A549 (cell line): Measurements from ENCODE around the gene NMT1. TPM values are rescaled to one million over a fixed set of nuclear protein-coding genes. Genes with fewer than 3 reads are reported as not detected.
A peak's percentile ranks its signal among the peaks of the same experiment; 100 is the strongest.

Experiments used
- ATAC-seq, 2 experiments: fragments of 200-7000 bp in 1 of 2; fragments of >200 bp in 1 of 2; cut with Nextera tagmentation in 1 of 2; cut with Tn5 transposase in 1 of 2; 3 replicates each; pipeline versions ENCODE4 v1.8.0 to v1.9.1; 2018 to 2020; ENCODE audit warnings: mild to moderate bottlenecking in 1 of 2, moderate library complexity in 1 of 2
- CTCF ChIA-PET: fragments of 300-600 bp; sonication (Branson Sonifier 250); formaldehyde crosslinking; extraction: SDS; loops from one replicate; lab custom pipeline; 2021; ENCODE audit warnings: antibody characterized with exemption, inconsistent platforms; lab: Yijun Ruan, JAX
- POLR2A ChIA-PET: fragments of 350-600 bp; formaldehyde crosslinking; extraction: SDS; loops from one replicate; lab custom pipeline; 2021; ENCODE audit warnings: antibody characterized with exemption, inconsistent platforms; lab: Yijun Ruan, JAX
- DNase-seq, 2 experiments: peaks; one replicate each; pipeline versions ENCODE4 v3.0.0 to v3.0.0-alpha.2; 2011 to 2016; ENCODE audit warnings: low read depth in 1 of 2, low spot score in 1 of 2
- FAIRE-seq: peaks from 2 replicates; lab custom pipeline; 2011; peaks lifted over from hg19 to GRCh38; lab: Jason Lieb, UNC
- H3K27ac ChIP-seq, 2 experiments: fragments of >200 bp; sonication (Bioruptor Twin); formaldehyde crosslinking; 3 replicates each; pipeline ENCODE4 v1.5.1; 2016 to 2017
- H3K4me1 ChIP-seq: fragments of >200 bp; sonication (Bioruptor Twin); formaldehyde crosslinking; 3 replicates; pipeline ENCODE4 v1.6.1; 2016
- H3K4me2 ChIP-seq: fragments of >200 bp; sonication (Bioruptor Twin); formaldehyde crosslinking; 3 replicates; pipeline ENCODE4 v1.6.1; 2016
- H3K4me3 ChIP-seq: fragments of >200 bp; sonication (Bioruptor Twin); formaldehyde crosslinking; 3 replicates; pipeline ENCODE4 v1.5.1; 2016
- H3K9me3 ChIP-seq: fragments of >200 bp; sonication (Bioruptor Twin); formaldehyde crosslinking; 3 replicates; pipeline ENCODE4 v1.6.1; 2016
- ATOH8 ChIP-seq: fragments of 250-450 bp; sonication (Bioruptor Pico); IDR thresholded peaks from 2 replicates; pipeline ENCODE4 v1.5.0; 2020; ENCODE audit warnings: low read depth, mild to moderate bottlenecking, moderate library complexity
- BCL3 ChIP-seq: fragments of >200 bp; sonication (Bioruptor Twin); formaldehyde crosslinking; IDR thresholded peaks from 3 replicates; pipeline ENCODE4 v1.6.1; 2016
- BHLHE40 ChIP-seq: IDR thresholded peaks from 2 replicates; pipeline ENCODE4 v1.6.1; 2012; ENCODE audit warnings: low read depth, low read length, inconsistent platforms
- CBX8 ChIP-seq: fragments of 200-600 bp; sonication (generic); IDR thresholded peaks from 2 replicates; pipeline ENCODE4 v1.6.1; 2016
- CEBPB ChIP-seq, 2 experiments: fragments of >200 bp in 1 of 2; sonication (Bioruptor Twin) in 1 of 2; formaldehyde crosslinking in 1 of 2; IDR thresholded peaks; 2 replicates each; pipeline ENCODE4 v1.6.1; 2012 to 2016
- CHD2 ChIP-seq: fragments of 150-350 bp; IDR thresholded peaks from 2 replicates; pipeline ENCODE4 v1.6.1; 2014; ENCODE audit warnings: low read length; ENCODE audit not compliant: partially characterized antibody
- E2F6 ChIP-seq: IDR thresholded peaks from 2 replicates; pipeline ENCODE4 v1.6.1; 2012; ENCODE audit warnings: low read depth, borderline replicate concordance
- EHF ChIP-seq: fragments of 250-450 bp; sonication (Bioruptor Pico); IDR thresholded peaks from 2 replicates; pipeline ENCODE4 v1.5.0; 2020; ENCODE audit warnings: mild to moderate bottlenecking
- EHMT2 ChIP-seq: fragments of 200-600 bp; sonication (generic); IDR thresholded peaks from 2 replicates; pipeline ENCODE4 v1.6.1; 2016; ENCODE audit warnings: antibody characterized with exemption, low read depth, mild to moderate bottlenecking, moderate library complexity
- FOSB ChIP-seq: fragments of 250-450 bp; sonication (Bioruptor Pico); IDR thresholded peaks from 2 replicates; pipeline ENCODE4 v1.5.0; 2020; ENCODE audit warnings: mild to moderate bottlenecking, moderate library complexity
- FOSL2 ChIP-seq, 2 experiments: fragments of 450-650 bp in 1 of 2; fragments of >200 bp in 1 of 2; sonication (Bioruptor Twin) in 1 of 2; formaldehyde crosslinking; IDR thresholded peaks; 2 replicates each; pipeline versions ENCODE4 v1.5.0 to v1.6.1; 2016 to 2020; ENCODE audit warnings: mild to moderate bottlenecking in 1 of 2, moderate library complexity in 1 of 2
- FOXS1 ChIP-seq: fragments of 250-450 bp; sonication (Bioruptor Pico); IDR thresholded peaks from 2 replicates; pipeline ENCODE4 v1.5.0; 2020; ENCODE audit warnings: mild to moderate bottlenecking, moderate library complexity
- GATA3 ChIP-seq: IDR thresholded peaks from 2 replicates; pipeline ENCODE4 v1.6.1; 2012; ENCODE audit warnings: borderline replicate concordance
- HDAC2 ChIP-seq: fragments of 200-600 bp; sonication (generic); IDR thresholded peaks from 2 replicates; pipeline ENCODE4 v1.6.1; 2016
- HOXB13 ChIP-seq: fragments of 250-450 bp; sonication (Bioruptor Pico); IDR thresholded peaks from 2 replicates; pipeline ENCODE4 v1.5.0; 2020; ENCODE audit warnings: low read depth, mild to moderate bottlenecking, moderate library complexity
- JUN ChIP-seq, 2 experiments: fragments of >200 bp; sonication (Bioruptor Twin); formaldehyde crosslinking; IDR thresholded peaks; 2 replicates in 1 of 2; 3 replicates in 1 of 2; pipeline ENCODE4 v1.6.1; 2016 to 2017
- JUNB ChIP-seq: fragments of >200 bp; sonication (Bioruptor Twin); formaldehyde crosslinking; IDR thresholded peaks from 2 replicates; pipeline ENCODE4 v1.6.1; 2016
- KDM1A ChIP-seq: fragments of 200-600 bp; sonication (generic); IDR thresholded peaks from 2 replicates; pipeline ENCODE4 v1.6.1; 2016; ENCODE audit warnings: low read depth, mild to moderate bottlenecking
- MAFK ChIP-seq: fragments of 450-650 bp; IDR thresholded peaks from 2 replicates; pipeline ENCODE4 v1.6.1; 2014; ENCODE audit not compliant: partially characterized antibody
- MAZ ChIP-seq: fragments of 150-350 bp; IDR thresholded peaks from 2 replicates; pipeline ENCODE4 v1.6.1; 2014; ENCODE audit warnings: antibody characterized with exemption, low read depth, low read length, borderline replicate concordance
- MYC ChIP-seq: IDR thresholded peaks from 2 replicates; pipeline ENCODE4 v1.6.1; 2012; ENCODE audit warnings: mild to moderate bottlenecking, inconsistent platforms, low read length, improper control_type of control experiment, borderline replicate concordance
- NFE2L2 ChIP-seq: fragments of 150-350 bp; conservative IDR thresholded peaks from 2 replicates; pipeline ENCODE4 v1.6.1; 2014; ENCODE audit warnings: low read length
- PBX3 ChIP-seq: IDR thresholded peaks from 2 replicates; pipeline ENCODE4 v1.6.1; 2012
- PHF8 ChIP-seq: fragments of 200-600 bp; sonication (generic); IDR thresholded peaks from 2 replicates; pipeline ENCODE4 v1.6.1; 2016; ENCODE audit warnings: low read depth, mild to moderate bottlenecking, antibody characterized with exemption, moderate library complexity, borderline replicate concordance
- POLR2A ChIP-seq: IDR thresholded peaks from 2 replicates; pipeline ENCODE4 v1.6.1; 2012; ENCODE audit warnings: mild to moderate bottlenecking, low read length
- POLR2AphosphoS2 ChIP-seq: conservative IDR thresholded peaks from 2 replicates; pipeline ENCODE4 v1.6.1; 2012; ENCODE audit warnings: low read length, improper control_type of control experiment, inconsistent platforms
- RAD21 ChIP-seq, 2 experiments: fragments of >200 bp in 1 of 2; sonication (Bioruptor Twin) in 1 of 2; formaldehyde crosslinking in 1 of 2; IDR thresholded peaks in 1 of 2; conservative IDR thresholded peaks in 1 of 2; 2 replicates in 1 of 2; 3 replicates in 1 of 2; pipeline ENCODE4 v1.6.1; 2012 to 2018; ENCODE audit warnings: inconsistent platforms in 1 of 2
- RARB ChIP-seq: fragments of 250-450 bp; sonication (Bioruptor Pico); IDR thresholded peaks from 2 replicates; pipeline ENCODE4 v1.8.0; 2021; ENCODE audit warnings: mild to moderate bottlenecking, moderate library complexity
- RCOR1 ChIP-seq: fragments of 150-350 bp; IDR thresholded peaks from 2 replicates; pipeline ENCODE4 v1.6.1; 2014; ENCODE audit warnings: antibody characterized with exemption, low read length, low read depth
- RFX5 ChIP-seq: fragments of 450-650 bp; IDR thresholded peaks from 2 replicates; pipeline ENCODE4 v1.7.1; 2014; ENCODE audit warnings: antibody characterized with exemption, mild to moderate bottlenecking, moderate library complexity
- RNF2 ChIP-seq: fragments of 200-600 bp; sonication (generic); IDR thresholded peaks from 2 replicates; pipeline ENCODE4 v1.6.1; 2016; ENCODE audit warnings: low read depth, mild to moderate bottlenecking, antibody characterized with exemption, moderate library complexity, borderline replicate concordance
- SMC3 ChIP-seq: fragments of >200 bp; sonication (Bioruptor Twin); formaldehyde crosslinking; IDR thresholded peaks from 3 replicates; pipeline ENCODE4 v1.6.1; 2018; ENCODE audit warnings: inconsistent platforms
- TFCP2L1 ChIP-seq: fragments of 250-450 bp; sonication (Bioruptor Pico); IDR thresholded peaks from 2 replicates; pipeline ENCODE4 v1.5.0; 2021; ENCODE audit warnings: mild to moderate bottlenecking
- TP53 ChIP-seq: fragments of 250-450 bp; sonication (Bioruptor Pico); IDR thresholded peaks from 2 replicates; pipeline ENCODE4 v1.5.0; 2021; ENCODE audit warnings: mild to moderate bottlenecking, moderate library complexity
- ZNF302 ChIP-seq: fragments of 250-450 bp; sonication (Bioruptor Pico); IDR thresholded peaks from 2 replicates; pipeline ENCODE4 v1.9.0; 2021; ENCODE audit warnings: inconsistent platforms, mild to moderate bottlenecking, moderate library complexity
- ZSCAN20 ChIP-seq: fragments of 250-450 bp; sonication (Bioruptor Pico); IDR thresholded peaks from 2 replicates; pipeline ENCODE4 v1.8.0; 2022; ENCODE audit warnings: mild to moderate bottlenecking, moderate library complexity
- WGBS: methylation state at CpG from one replicate; pipeline ENCODE4 v1.1.6; 2017; ENCODE audit errors: missing lambda C conversion rate; 5-methylcytosine and 5-hydroxymethylcytosine counted together
- polyA plus RNA-seq, 4 experiments: library from polyadenylated mRNA; depleted of rRNA in 3 of 4; stranded (reverse); fragments of >200 nt; fragmentation: RNase III in 1 of 4; extraction: RNeasy Plus Mini Kit Qiagen cat#74134 plus additional on column Dnase treatment in 1 of 4; gene quantifications; 2 replicates in 3 of 4; 3 replicates in 1 of 4; pipeline ENCODE4 v1.2.3, GENCODE V29; 2011 to 2017

The NMT1 gene
- polyA plus RNA-seq, 2 of the 4 experiments (the other 2 are of a cell fraction), result 82.9 to 270 TPM

GRCh38 chr17:45149669-45150664 lies 88.8 kb downstream of the NMT1 start:
- peak in 1 of 2 experiments; percentile 4; a peak in 2 of 6 replicates for ATAC-seq
- CTCF ChIA-PET, result interaction anchor here (0.7 to 43.5 kb wide), 29 partner anchors 17 to 374 kb away, joined by 3 to 2147 read pairs (median 4); partner anchors contain the start of genes ACBD4, FMNL1, HEXIM2 and PLCD3
- POLR2A ChIA-PET, result interaction anchor here (0.6 to 7.5 kb wide), 27 partner anchors 7 to 374 kb away, joined by 3 to 404 read pairs (median 15); partner anchors contain the start of genes ACBD4, FMNL1, HEXIM2 and MAP3K14
- peak overlapping the region; percentile 74 for H3K4me3 ChIP-seq
- 2% methylated on average over 56 of the region's 56 CpGs for WGBS
- peaks cover 28% of the 10 kb centered on the region for H3K4me1 ChIP-seq
- H3K9me3 ChIP-seq, result no peaks in the 10 kb centered on the region
- H3K4me2 ChIP-seq, result peak overlapping the region; percentile 73
- peak overlapping the region; percentile 92 to 94 for H3K27ac ChIP-seq
- FAIRE-seq, result no peak
- peak; percentile 35 to 72 for DNase-seq
- TF ChIP-seq FOXS1, result no peak
- TF ChIP-seq NFE2L2, result no peak
- peak in 1 of 2 experiments; percentile 53; a peak in 3 of 5 replicates for TF ChIP-seq JUN (IDR thresholded peaks at IDR 0.05)
- no peak for TF ChIP-seq EHF (CRISPR knock-in tag)
- TF ChIP-seq GATA3, result no peak
- TF ChIP-seq ZNF302 (CRISPR knock-in tag), result no peak
- peak; percentile 34; the same call in 1 of the 2 replicates for TF ChIP-seq POLR2A
- TF ChIP-seq FOSL2 (IDR thresholded peaks at IDR 0.05), result no peak
- TF ChIP-seq FOSL2 (CRISPR knock-in tag; IDR thresholded peaks at IDR 0.05), result no peak
- TF ChIP-seq RAD21 (conservative IDR thresholded peaks at IDR 0.05 in 1 of 2, IDR thresholded peaks at IDR 0.05 in 1 of 2), result no peak
- TF ChIP-seq RCOR1, result no peak
- no peak for TF ChIP-seq JUNB
- TF ChIP-seq HOXB13 (CRISPR knock-in tag), result no peak
- no peak for TF ChIP-seq MYC
- TF ChIP-seq HDAC2, result no peak
- no peak for TF ChIP-seq POLR2AphosphoS2
- TF ChIP-seq TP53, result no peak
- TF ChIP-seq KDM1A, result no peak
- TF ChIP-seq BCL3, result peak; percentile 19; the same call in 1 of the 3 replicates
- no peak for TF ChIP-seq PHF8
- TF ChIP-seq SMC3, result no peak
- TF ChIP-seq TFCP2L1 (CRISPR knock-in tag), result no peak
- TF ChIP-seq CBX8, result no peak
- no peak for TF ChIP-seq BHLHE40
- peak; percentile 43; the same call in 1 of the 2 replicates for TF ChIP-seq PBX3
- TF ChIP-seq MAFK, result no peak
- TF ChIP-seq MAZ, result no peak
- TF ChIP-seq CEBPB (IDR thresholded peaks at IDR 0.05), result no peak
- TF ChIP-seq ZSCAN20 (CRISPR knock-in tag), result no peak
- no peak for TF ChIP-seq E2F6
- TF ChIP-seq RARB, result no peak
- TF ChIP-seq ATOH8 (CRISPR knock-in tag), result no peak
- TF ChIP-seq CHD2, result no peak
- peak; percentile 58; the same call in 1 of the 2 replicates for TF ChIP-seq RNF2
- TF ChIP-seq FOSB (CRISPR knock-in tag), result no peak
- no peak for TF ChIP-seq RFX5
- TF ChIP-seq EHMT2, result no peak
